ENCODE measurements around the gene NUP210.

NUP210 gene

DNA sequence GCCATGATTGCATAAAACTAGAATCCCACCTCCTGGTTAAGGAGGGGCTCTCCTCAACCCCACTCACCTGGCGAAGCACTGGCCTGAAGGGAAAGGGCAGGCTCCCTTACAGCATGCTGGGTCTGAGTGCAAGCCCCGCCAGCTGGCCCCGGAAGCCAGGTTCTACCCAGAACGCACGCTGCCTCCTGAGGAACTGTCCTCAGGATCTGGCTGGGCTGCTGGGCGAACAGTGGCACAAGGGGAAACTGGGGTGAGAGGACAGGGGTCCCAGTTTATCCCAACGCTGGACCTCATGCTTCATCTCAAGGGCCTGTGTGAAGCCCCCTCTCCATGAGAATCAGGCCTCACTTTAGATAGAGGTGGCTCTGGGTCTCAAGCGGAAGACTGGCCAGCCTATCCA lies 47.5 kb downstream of the NUP210 start:
- no peak for DNase-seq

DNA sequence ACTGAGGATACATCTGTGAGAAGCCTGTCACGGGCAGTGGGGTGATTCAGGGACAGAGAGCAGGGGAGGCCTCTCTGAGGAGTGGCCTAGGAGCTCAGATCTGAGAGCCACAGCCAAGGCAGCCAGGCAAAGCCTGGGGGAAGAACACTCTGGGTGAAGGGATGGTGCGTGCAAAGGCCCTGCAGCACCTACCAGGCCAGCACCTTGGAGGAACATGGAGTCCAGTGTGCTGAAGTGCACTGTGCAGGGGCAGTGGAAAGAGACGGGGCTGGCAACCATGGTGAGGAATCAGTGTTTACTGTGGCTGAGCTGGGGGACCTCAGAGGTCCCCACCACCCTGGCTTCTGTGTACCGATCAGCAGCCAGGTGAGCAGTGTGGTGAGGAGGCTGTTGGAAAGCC lies 48.0 kb downstream of the NUP210 start:
- DNase-seq, result no peak

GRCh38 chr3:13371100-13372075 lies 48.7 kb downstream of the NUP210 start:
- DNase-seq, result no peak

DNA sequence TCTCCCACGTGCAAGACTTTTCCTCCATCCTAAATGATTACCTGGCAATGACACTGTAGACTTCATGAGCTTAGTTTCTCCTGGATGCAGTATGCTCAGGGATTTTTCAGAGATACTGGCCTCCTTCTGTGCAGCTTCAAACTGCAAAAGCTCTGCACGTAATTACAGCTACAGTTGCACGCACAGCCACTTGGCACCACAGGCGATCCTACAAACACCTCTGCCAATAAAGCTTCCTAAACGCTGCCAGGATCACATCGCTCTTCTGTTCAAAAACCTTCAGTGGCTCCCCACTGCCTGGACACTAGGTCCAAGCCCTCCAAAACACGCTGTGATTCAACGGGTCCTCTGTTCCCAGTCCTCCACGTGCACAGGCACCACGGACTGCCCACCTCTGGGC lies 49.5 kb downstream of the NUP210 start:
- no peak for DNase-seq

- DNase-seq, result no peak
These were observed 50.1 kb downstream of the NUP210 start for GRCh38 chr3:13370055-13370454.

DNA sequence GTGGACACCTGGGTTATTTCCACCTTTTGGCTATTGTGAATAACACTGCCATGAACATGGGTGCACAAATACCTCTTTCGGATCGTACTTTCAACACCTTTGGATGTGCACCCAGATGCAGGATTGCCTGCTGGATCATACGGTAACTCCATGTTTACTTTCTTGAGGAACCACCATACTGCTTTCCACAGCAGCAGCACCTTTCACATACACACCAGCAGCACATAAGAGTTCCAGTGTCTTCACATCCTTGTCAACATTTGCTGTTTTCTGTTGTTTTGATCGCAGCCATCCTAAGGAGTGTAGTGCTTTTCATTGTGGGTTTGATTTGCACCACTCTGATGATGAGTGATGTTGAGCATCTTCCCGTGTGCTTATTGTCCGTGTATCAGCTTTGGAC lies 51.3 kb downstream of the NUP210 start:
- DNase-seq, result no peak

GRCh38 chr3:13367728-13368127 lies 52.4 kb downstream of the NUP210 start:
- DNase-seq, result no peak

GRCh38 chr3:13365390-13366379 lies 54.4 kb downstream of the NUP210 start:
- DNase-seq, result no peak

GRCh38 chr3:13364602-13365271 lies 55.4 kb downstream of the NUP210 start:
- DNase-seq, result no peak

DNA sequence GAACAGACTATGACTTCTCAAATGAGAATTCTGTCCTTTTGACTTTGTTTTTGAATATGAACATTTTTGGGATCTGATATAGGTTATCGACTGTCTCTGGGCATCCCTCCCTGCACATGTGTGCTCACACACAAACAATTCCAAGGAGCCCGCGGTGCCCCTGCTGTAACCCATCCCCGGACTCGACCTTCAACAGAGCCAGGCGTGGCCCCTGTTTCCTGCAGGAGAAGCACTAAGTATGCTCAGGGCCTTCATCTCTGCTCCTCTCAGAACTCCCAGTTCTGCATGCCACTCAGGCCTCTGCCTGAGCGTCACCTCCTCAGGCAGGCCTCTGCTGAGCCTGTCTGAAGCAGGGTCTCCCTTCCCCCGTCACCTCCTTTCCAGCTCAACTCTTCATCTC lies 57.6 kb downstream of the NUP210 start:
- DNase-seq, result no peak

- DNase-seq, result no peak
These were observed 60.2 kb downstream of the NUP210 start for GRCh38 chr3:13359916-13360315.

DNA sequence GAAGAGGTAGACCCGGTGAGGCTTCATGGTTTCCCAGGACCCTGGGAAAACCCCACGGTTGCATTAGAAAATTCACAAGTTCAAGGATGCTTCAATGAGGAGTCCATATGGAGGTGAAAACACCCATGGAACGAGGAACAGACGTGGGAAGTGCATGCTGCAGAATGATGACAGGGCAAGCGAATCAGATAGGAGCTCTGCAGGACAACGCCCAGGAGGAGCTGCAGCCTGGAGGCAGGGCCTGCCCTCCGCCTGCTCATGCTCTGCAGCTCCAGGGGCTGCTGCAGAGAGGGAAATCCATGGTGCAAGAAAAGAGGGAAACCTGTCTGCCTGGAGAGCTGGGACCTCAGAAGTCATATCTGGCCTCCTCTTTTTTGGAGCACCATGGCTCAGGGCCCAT lies 61.5 kb downstream of the NUP210 start:
- no peak for DNase-seq

- no peak for DNase-seq
These were observed 62.1 kb downstream of the NUP210 start for GRCh38 chr3:13358051-13358450.

GRCh38 chr3:13357074-13357473 lies 63.0 kb downstream of the NUP210 start:
- no peak for DNase-seq

GRCh38 chr3:13353936-13354542 lies 66.1 kb downstream of the NUP210 start:
- no peak for DNase-seq

DNA sequence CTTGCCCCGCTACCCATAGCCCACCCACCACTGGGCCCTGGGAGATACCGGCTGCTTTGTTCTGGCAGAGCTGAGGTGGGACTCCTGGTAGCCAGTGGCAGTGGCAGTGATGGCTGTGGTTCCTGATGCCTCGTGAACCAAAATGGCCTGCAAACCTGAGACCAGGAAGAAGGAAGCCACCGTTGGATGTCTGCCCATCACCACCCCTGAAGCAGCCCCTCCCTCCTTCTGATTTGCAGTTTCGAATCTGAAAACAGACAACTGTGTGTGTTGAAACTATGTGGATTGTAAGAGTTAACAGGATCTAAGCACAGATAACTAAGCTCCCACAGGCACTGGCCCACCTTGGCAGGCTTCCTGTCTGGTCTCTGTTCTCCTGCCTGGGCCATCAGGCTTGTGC lies 66.6 kb downstream of the NUP210 start:
- no peak for DNase-seq

DNA sequence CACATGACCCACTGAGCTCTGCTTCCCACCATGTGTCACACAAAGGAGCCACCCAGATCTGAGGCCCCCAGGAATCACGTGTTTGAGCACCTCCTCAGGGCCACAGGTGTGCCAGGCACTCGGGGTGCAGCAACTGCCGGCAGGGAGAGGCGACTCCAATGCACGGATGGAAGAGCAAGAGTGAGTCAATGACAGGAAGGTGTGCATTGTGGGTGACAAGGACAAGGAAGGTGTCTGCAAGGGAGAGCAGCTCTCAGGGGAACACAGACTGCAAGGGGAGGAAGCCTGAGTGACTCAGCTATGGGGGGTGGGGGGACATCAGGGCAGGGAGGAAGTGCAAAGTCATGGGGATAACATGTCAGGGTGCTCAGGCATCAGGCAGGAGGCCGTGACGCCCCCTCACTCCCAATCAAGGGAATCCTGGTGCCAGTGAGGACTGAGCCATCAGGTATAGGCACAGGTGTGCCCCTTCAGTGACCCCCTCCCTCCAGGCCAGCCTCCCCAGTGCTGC lies 67.4 kb downstream of the NUP210 start:
- no peak for DNase-seq

DNA sequence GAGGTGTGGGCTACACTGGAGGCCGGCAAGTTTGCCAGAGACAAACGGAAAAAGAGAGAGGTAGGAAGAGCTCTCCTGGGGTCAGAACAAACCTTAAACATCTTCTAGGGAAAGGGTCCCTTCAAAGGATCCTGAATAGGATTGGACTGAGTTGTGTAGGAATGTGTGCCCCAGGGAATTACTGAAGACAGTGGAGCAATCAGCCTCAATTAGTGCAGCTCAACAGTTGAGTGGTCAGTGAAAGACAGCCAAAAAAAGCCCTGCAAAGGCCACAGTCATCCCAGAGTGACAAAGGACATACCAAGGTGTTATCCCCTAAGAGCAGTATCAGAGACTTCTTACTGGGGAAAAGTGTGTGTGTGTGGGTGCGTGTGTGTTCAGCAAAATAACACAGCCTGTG lies 70.3 kb downstream of the NUP210 start:
- DNase-seq, result no peak

GRCh38 chr3:13348661-13349396 lies 71.3 kb downstream of the NUP210 start:
- DNase-seq, result no peak

DNA sequence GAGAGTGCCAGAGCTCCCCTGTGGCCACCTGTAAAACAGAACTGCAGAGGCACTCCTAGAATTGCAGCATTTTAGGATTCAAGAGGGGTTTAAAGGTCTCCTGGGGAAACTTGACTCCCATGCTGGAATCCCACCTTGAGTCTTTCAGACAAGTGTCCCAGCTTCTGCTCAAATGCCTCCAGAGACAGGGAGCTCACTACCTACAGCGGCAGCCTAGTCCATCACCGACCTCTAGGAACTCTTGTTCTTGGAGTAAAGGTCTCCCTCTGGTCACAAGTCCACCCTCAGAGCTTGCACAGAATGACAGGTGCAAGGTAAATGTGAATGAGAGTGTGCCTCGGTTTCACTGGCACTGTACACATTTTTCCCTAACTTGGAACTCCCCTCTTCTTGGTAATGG lies 72.0 kb downstream of the NUP210 start:
- DNase-seq, result no peak

DNA sequence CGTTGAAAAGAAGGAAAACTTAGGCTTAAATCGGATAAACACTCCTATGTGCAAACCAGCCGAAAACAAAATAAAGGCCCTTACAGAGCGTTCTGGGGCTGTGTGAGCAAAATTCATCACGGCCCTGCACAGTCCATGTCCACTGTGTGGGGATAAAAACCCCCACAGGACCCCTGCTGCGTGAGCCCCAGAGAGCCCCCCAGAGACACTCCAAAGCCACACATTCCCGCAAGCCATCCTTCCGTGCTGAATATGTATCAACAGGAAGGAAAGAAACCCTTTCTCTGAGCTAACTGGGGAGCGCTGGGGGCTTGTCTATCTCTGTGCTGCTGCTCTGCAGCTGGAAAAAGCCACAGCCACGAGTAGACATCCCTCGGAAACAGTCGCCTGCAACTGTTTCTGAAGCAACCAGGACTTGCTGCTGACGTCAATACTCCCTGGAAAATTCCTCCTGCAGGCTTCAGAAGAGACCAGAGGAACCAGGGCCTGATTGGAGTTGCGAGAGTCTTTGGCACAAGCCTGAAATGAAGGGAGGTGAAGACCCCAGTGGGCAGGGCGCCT lies 72.7 kb downstream of the NUP210 start:
- DNase-seq, result no peak
